ENCODE measurements around the gene CSNK1G3.

- no peak for TF ChIP-seq CTCF (conservative IDR thresholded peaks at IDR 0.05 in 1 of 2, IDR thresholded peaks at IDR 0.05 in 1 of 2; ENCODE audit: low read depth in 1 of 2, low read length in 2 of 2)
- TF ChIP-seq EZH2 (IDR thresholded peaks at IDR 0.05; ENCODE audit: low read length, missing control alignments): no peak
Observed at GRCh38 chr5:123490974-123491373, 21.0 kb upstream of the CSNK1G3 start.

All from fibroblast of lung (primary cell).